ENCODE measurements around the gene TEN1. TPM values are rescaled to one million over a fixed set of nuclear protein-coding genes. Genes with fewer than 3 reads are reported as not detected.

TEN1 gene
- total and polyA plus RNA-seq, 4 experiments from 2014 or later = 10.2 to 20.2 (median 14.6) TPM

- Histone ChIP-seq H3K9me3 (ENCODE audit: control insufficient read depth in 1 of 2, low read length in 2 of 2) (no peaks in the 10 kb centered on the region), H3K36me3 (ENCODE audit: insufficient read depth, low read length) (no peaks in the 10 kb centered on the region), H3K27me3 (ENCODE audit: insufficient read depth, low read length) (no peaks in the 10 kb centered on the region), H3K27ac (ENCODE audit: low read depth, low read length) (no peak overlapping the region), H3K4me1 (ENCODE audit: insufficient read depth, low read length) (peaks cover 30% of the 10 kb centered on the region), H3K4me3 (ENCODE audit: low read length in 2 of 2) (no peak overlapping the region)
- Mint-ChIP-seq H3K36me3 (peaks cover 8 to 29% of the 10 kb centered on the region in 2 donors), H3K4me1 (peaks cover 21 to 73% (median 40%) of the 10 kb centered on the region in 4 donors), H3K27ac (peak overlapping the region in 2 of 7 donors; percentile 52 to 57), H3K4me3 (peak overlapping the region in 6 of 8 donors; percentile 4 to 55 (median 36)), H3K27me3 (no peaks in the 10 kb centered on the region), H3K9me3 (no peaks in the 10 kb centered on the region)
- ChIA-PET CTCF (ENCODE audit: partially characterized antibody) (interaction anchor here (0.7 kb wide), 1 partner anchor 32 kb away, joined by 3 read pairs; no protein-coding TSS in a partner anchor), POLR2A (ENCODE audit: partially characterized antibody) (interaction anchor here (0.9 kb wide), 1 partner anchor 11 kb away, joined by 4 read pairs; no protein-coding TSS in a partner anchor)
- intact Hi-C loops (cut with micrococcal nuclease) = no loop called here
- DNase-seq = no peak
Observed at GRCh38 chr17:75976175-75976848, 2.7 kb upstream of the TEN1 start.

- peak overlapping the region; percentile 93 to 99 (median 96) for H3K4me3 Mint-ChIP-seq
- Histone ChIP-seq H3K4me1 (ENCODE audit: insufficient read depth, low read length) (peaks cover 30% of the 10 kb centered on the region), H3K27ac (ENCODE audit: low read depth, low read length) (peak overlapping the region; percentile 79), H3K36me3 (ENCODE audit: insufficient read depth, low read length) (no peaks in the 10 kb centered on the region), H3K9me3 (ENCODE audit: control insufficient read depth in 1 of 2, low read length in 2 of 2) (no peaks in the 10 kb centered on the region), H3K4me3 (ENCODE audit: low read length in 2 of 2) (peak overlapping the region; percentile 61 to 88), H3K27me3 (ENCODE audit: insufficient read depth, low read length) (no peaks in the 10 kb centered on the region)
- H3K27me3 Mint-ChIP-seq = no peaks in the 10 kb centered on the region
- no peak for DNase-seq
- H3K27ac Mint-ChIP-seq = peak overlapping the region; percentile 99 to 100 (median 99)
- intact Hi-C loops (cut with micrococcal nuclease) = loop anchor here (1.0 to 2.0 kb wide), 4 partner anchors 38 to 195 kb away; partner anchors contain the start of genes FBF1, UNK and WBP2
- H3K4me1 Mint-ChIP-seq = peaks cover 18 to 53% (median 34%) of the 10 kb centered on the region in 4 donors
- POLR2A ChIA-PET (ENCODE audit: partially characterized antibody) = interaction anchor here (0.7 to 2.0 kb wide), 10 partner anchors 12 to 290 kb away, joined by 3 to 14 read pairs (median 3); partner anchors contain the start of genes FBF1 and MRPL38
- no peaks in the 10 kb centered on the region for H3K9me3 Mint-ChIP-seq
- H3K36me3 Mint-ChIP-seq = peaks cover 0 to 14% of the 10 kb centered on the region in 2 donors
- CTCF ChIA-PET (ENCODE audit: partially characterized antibody) = interaction anchor here (1.3 kb wide), 1 partner anchor 15 kb away, joined by 3 read pairs; no protein-coding TSS in a partner anchor
Observed at GRCh38 chr17:75979705-75980187, 706 bp downstream of the TEN1 start.

- Mint-ChIP-seq H3K9me3 (no peaks in the 10 kb centered on the region), H3K27me3 (no peaks in the 10 kb centered on the region), H3K4me1 (peaks cover 18 to 52% (median 34%) of the 10 kb centered on the region in 4 donors), H3K36me3 (peaks cover 0 to 14% of the 10 kb centered on the region in 2 donors), H3K4me3 (peak overlapping the region; percentile 93 to 99 (median 96)), H3K27ac (peak overlapping the region; percentile 99 to 100 (median 99))
- Histone ChIP-seq H3K36me3 (ENCODE audit: insufficient read depth, low read length) (no peaks in the 10 kb centered on the region), H3K4me3 (ENCODE audit: low read length in 2 of 2) (peak overlapping the region; percentile 61 to 88), H3K9me3 (ENCODE audit: control insufficient read depth in 1 of 2, low read length in 2 of 2) (no peaks in the 10 kb centered on the region), H3K27me3 (ENCODE audit: insufficient read depth, low read length) (no peaks in the 10 kb centered on the region), H3K4me1 (ENCODE audit: insufficient read depth, low read length) (peaks cover 30% of the 10 kb centered on the region), H3K27ac (ENCODE audit: low read depth, low read length) (peak overlapping the region; percentile 79)
- intact Hi-C loops (cut with micrococcal nuclease) = no loop called here
- CTCF ChIA-PET (ENCODE audit: partially characterized antibody) = interaction anchor here (1.3 to 1.8 kb wide), 2 partner anchors 16 to 25 kb away, joined by 3 to 5 read pairs; no protein-coding TSS in a partner anchor
- POLR2A ChIA-PET (ENCODE audit: partially characterized antibody) = interaction anchor here (0.6 to 2.0 kb wide), 11 partner anchors 11 to 584 kb away, joined by 3 to 14 read pairs (median 3); partner anchors contain the start of genes FBF1 and MRPL38
- no peak for DNase-seq
Observed at GRCh38 chr17:75980188-75981018, 1.4 kb downstream of the TEN1 start.

- Histone ChIP-seq H3K27me3 (ENCODE audit: insufficient read depth, low read length) (no peaks in the 10 kb centered on the region), H3K36me3 (ENCODE audit: insufficient read depth, low read length) (no peaks in the 10 kb centered on the region), H3K4me1 (ENCODE audit: insufficient read depth, low read length) (peaks cover 30% of the 10 kb centered on the region), H3K4me3 (ENCODE audit: low read length in 2 of 2) (no peak overlapping the region), H3K27ac (ENCODE audit: low read depth, low read length) (no peak overlapping the region), H3K9me3 (ENCODE audit: control insufficient read depth in 1 of 2, low read length in 2 of 2) (no peaks in the 10 kb centered on the region)
- peak overlapping the region in 5 of 7 donors; percentile 52 to 99 (median 99) for H3K27ac Mint-ChIP-seq
- peaks cover 3 to 13% of the 10 kb centered on the region in 2 donors for H3K36me3 Mint-ChIP-seq
- H3K9me3 Mint-ChIP-seq = no peaks in the 10 kb centered on the region
- peak overlapping the region; percentile 13 to 99 (median 80) for H3K4me3 Mint-ChIP-seq
- intact Hi-C loops (cut with micrococcal nuclease) = no loop called here
- no peak for DNase-seq
- no peaks in the 10 kb centered on the region for H3K27me3 Mint-ChIP-seq
- CTCF ChIA-PET (ENCODE audit: partially characterized antibody) = interaction anchor here (1.2 to 1.8 kb wide), 3 partner anchors 16 to 33 kb away, joined by 3 to 5 read pairs (median 3); no protein-coding TSS in a partner anchor
- H3K4me1 Mint-ChIP-seq = peaks cover 16 to 45% (median 28%) of the 10 kb centered on the region in 4 donors
- POLR2A ChIA-PET (ENCODE audit: partially characterized antibody) = interaction anchor here (0.6 to 2.0 kb wide), 5 partner anchors 24 to 584 kb away, joined by 3 to 14 read pairs (median 5); partner anchors contain the start of gene MRPL38
Observed at GRCh38 chr17:75981019-75981615, 2.1 kb downstream of the TEN1 start.

- no peak overlapping the region for H3K4me3 ChIP-seq (ENCODE audit: low read length in 2 of 2)
- H3K9me3 Mint-ChIP-seq = no peaks in the 10 kb centered on the region
- peaks cover 6 to 24% (median 12%) of the 10 kb centered on the region in 4 donors for H3K4me1 Mint-ChIP-seq
- POLR2A ChIA-PET (ENCODE audit: partially characterized antibody) = interaction anchor here (0.6 kb wide), 1 partner anchor 1114 kb away, joined by 3 read pairs; no protein-coding TSS in a partner anchor
- CTCF ChIA-PET (ENCODE audit: partially characterized antibody) = interaction anchor here (0.7 to 1.3 kb wide), 3 partner anchors 22 to 136 kb away, joined by 3 to 5 read pairs (median 3); no protein-coding TSS in a partner anchor
- H3K36me3 ChIP-seq (ENCODE audit: insufficient read depth, low read length) = no peaks in the 10 kb centered on the region
- H3K4me1 ChIP-seq (ENCODE audit: insufficient read depth, low read length) = peaks cover 9% of the 10 kb centered on the region
- H3K27ac ChIP-seq (ENCODE audit: low read depth, low read length) = no peak overlapping the region
- intact Hi-C loops (cut with micrococcal nuclease) = no loop called here
- H3K27me3 ChIP-seq (ENCODE audit: insufficient read depth, low read length) = no peaks in the 10 kb centered on the region
- no peaks in the 10 kb centered on the region for H3K27me3 Mint-ChIP-seq
- H3K4me3 Mint-ChIP-seq = peak overlapping the region in 1 of 8 donors; percentile 50
- no peak for DNase-seq
- H3K36me3 Mint-ChIP-seq = peaks cover 3 to 7% of the 10 kb centered on the region in 2 donors
- H3K9me3 ChIP-seq (ENCODE audit: control insufficient read depth in 1 of 2, low read length in 2 of 2) = no peaks in the 10 kb centered on the region
- H3K27ac Mint-ChIP-seq = peak overlapping the region in 1 of 7 donors; percentile 2
Observed at GRCh38 chr17:75983501-75984181, 4.6 kb downstream of the TEN1 start.

- ChIA-PET CTCF (ENCODE audit: partially characterized antibody) (no interaction called here), POLR2A (ENCODE audit: partially characterized antibody) (no interaction called here)
- no peaks in the 10 kb centered on the region for H3K27me3 Mint-ChIP-seq
- H3K4me3 Mint-ChIP-seq = no peak overlapping the region
- Histone ChIP-seq H3K4me1 (ENCODE audit: insufficient read depth, low read length) (no peaks in the 10 kb centered on the region), H3K27ac (ENCODE audit: low read depth, low read length) (no peak overlapping the region), H3K36me3 (ENCODE audit: insufficient read depth, low read length) (no peaks in the 10 kb centered on the region), H3K27me3 (ENCODE audit: insufficient read depth, low read length) (no peaks in the 10 kb centered on the region), H3K9me3 (ENCODE audit: control insufficient read depth in 1 of 2, low read length in 2 of 2) (no peaks in the 10 kb centered on the region), H3K4me3 (ENCODE audit: low read length in 2 of 2) (no peak overlapping the region)
- H3K4me1 Mint-ChIP-seq = peaks cover 0 to under 1% (median under 1%) of the 10 kb centered on the region in 4 donors
- no peaks in the 10 kb centered on the region for H3K9me3 Mint-ChIP-seq
- intact Hi-C loops (cut with micrococcal nuclease) = no loop called here
- no peak for DNase-seq
- no peak overlapping the region for H3K27ac Mint-ChIP-seq
- peaks cover 0 to 3% of the 10 kb centered on the region in 2 donors for H3K36me3 Mint-ChIP-seq
Observed at GRCh38 chr17:75985986-75986385, 6.9 kb downstream of the TEN1 start.
